ENCODE results near the gene GON4L.

The GON4L gene

DNA sequence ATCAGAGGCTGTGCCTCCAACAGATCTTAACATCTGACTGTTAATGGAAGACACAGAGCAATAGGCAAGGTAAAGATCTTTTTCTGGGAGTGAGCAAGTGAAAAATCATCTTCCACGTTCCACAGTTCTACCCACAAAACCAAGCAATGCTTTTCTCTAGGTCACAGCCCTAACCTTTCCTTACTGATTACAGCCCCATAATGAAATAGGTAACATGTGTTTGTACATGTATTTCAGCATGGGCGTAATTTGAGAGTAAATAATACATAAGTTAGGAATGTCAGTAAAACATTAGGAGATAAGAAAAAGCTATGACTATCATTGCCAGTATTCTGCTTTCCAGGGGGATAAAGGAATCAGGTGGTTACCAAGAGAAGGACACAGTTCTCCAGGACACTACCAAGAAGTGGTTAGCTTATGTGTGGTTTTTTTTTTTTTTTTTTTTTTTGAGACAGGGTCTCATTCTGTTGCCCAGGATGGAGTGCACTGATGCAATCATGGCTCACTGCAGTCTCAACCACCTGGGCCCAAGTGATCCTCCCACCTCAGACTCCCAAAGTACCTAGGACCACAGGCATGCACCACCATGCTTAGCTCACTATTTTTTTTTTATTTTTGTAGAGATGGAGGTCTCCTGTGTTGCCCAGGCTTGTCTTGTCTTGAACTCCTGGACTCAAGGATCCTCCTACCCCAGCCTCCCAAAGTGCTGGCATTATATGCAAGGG lies 96.1 kb downstream of the GON4L start:
- TF ChIP-seq CTCF (IDR thresholded peaks at IDR 0.05), result no peak

GRCh38 chr1:155759966-155760630 lies 96.9 kb downstream of the GON4L start:
- no peak for TF ChIP-seq CTCF (IDR thresholded peaks at IDR 0.05)

- TF ChIP-seq CTCF (IDR thresholded peaks at IDR 0.05), result no peak
Observed at GRCh38 chr1:155744711-155745283, 112.2 kb downstream of the GON4L start.

DNA sequence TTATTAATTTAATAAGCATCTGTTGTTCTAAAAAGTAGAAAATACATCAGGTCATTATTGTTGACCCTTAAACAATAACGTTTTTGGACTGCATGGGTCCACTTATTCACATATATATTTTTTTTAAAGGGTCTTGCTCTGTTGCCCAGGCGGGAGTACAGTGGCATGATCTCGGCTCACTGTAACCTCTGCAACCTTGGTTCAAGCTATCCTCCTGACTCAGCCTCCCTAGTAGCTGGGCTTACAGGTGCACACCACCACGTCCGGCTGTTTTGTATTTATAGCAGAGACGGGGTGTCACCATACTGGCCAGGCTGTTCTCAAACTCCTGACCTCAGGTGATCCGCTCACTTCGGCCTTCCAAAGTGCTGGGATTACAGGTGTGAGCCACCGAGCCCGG lies 115.1 kb downstream of the GON4L start:
- TF ChIP-seq CTCF (IDR thresholded peaks at IDR 0.05), result no peak

GRCh38 chr1:155740995-155741394 lies 116.0 kb downstream of the GON4L start:
- TF ChIP-seq CTCF (IDR thresholded peaks at IDR 0.05), result no peak

- TF ChIP-seq CTCF (IDR thresholded peaks at IDR 0.05), result peak; percentile 82
Observed at GRCh38 chr1:155729031-155729898, 127.7 kb downstream of the GON4L start.

DNA sequence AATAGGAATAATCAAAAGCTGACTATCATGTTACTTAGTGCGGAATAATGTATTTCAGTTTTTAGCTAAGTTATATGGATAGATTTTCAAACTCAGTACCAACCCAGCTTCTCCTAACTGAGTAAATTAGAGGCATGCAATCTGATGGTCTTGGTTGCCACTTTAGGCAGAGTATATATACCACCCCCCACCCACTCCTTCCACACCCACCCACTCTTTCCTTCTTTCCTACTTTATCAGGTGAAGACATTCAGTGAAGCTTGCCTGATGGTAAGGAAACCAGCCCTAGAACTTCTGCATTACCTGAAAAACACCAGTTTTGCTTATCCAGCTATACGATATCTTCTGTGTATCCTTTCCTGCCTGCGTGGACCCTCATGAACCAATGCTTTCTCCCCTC lies 131.9 kb downstream of the GON4L start:
- TF ChIP-seq CTCF (IDR thresholded peaks at IDR 0.05), result no peak
